K562 (cell line): ENCODE measurements around the gene ARFGAP1. TPM values are rescaled to one million over a fixed set of nuclear protein-coding genes. Genes with fewer than 3 reads are reported as not detected.

Source experiments
- CTCF ChIP-seq, 3 experiments: IDR thresholded peaks in 2 of 3; conservative IDR thresholded peaks in 1 of 3; 2 replicates each; pipeline ENCODE4 v1.5.1; 2011 to 2012; ENCODE audit warnings: low read length in 3 of 3, mild to moderate bottlenecking in 3 of 3, control low read depth in 2 of 3, improper control_type of control experiment in 1 of 3, inconsistent platforms in 1 of 3, low read depth in 1 of 3, mixed read lengths in 1 of 3, moderate library complexity in 1 of 3; ENCODE audit not compliant: insufficient read depth in 2 of 3
- DEAF1 ChIP-seq: fragments of 450-650 bp; formaldehyde crosslinking; IDR thresholded peaks from 2 replicates; pipeline ENCODE4 v1.4.0; 2020; ENCODE audit warnings: mild to moderate bottlenecking, moderate library complexity
- FOXA1 ChIP-seq: fragments of 450-650 bp; IDR thresholded peaks from 2 replicates; pipeline ENCODE4 v1.6.1; 2016; ENCODE audit warnings: mild to moderate bottlenecking, borderline replicate concordance
- FOXP1 ChIP-seq: sonication (generic); formaldehyde crosslinking; IDR thresholded peaks from 2 replicates; pipeline ENCODE4 v1.8.0; 2022; ENCODE audit warnings: mild to moderate bottlenecking, missing genetic modification reagents
- HINFP ChIP-seq: fragments of 450-650 bp; conservative IDR thresholded peaks from 2 replicates; pipeline ENCODE4 v1.6.1; 2016; ENCODE audit warnings: missing genetic modification characterization, low read depth, mild to moderate bottlenecking, control low read depth, missing compliant biosample characterization
- HIVEP1 ChIP-seq: fragments of 250-450 bp; sonication (Bioruptor Pico); IDR thresholded peaks from 2 replicates; pipeline ENCODE4 v1.4.0; 2020; ENCODE audit warnings: mild to moderate bottlenecking
- LEF1 ChIP-seq: fragments of 450-650 bp; IDR thresholded peaks from 2 replicates; pipeline ENCODE4 v1.6.1; 2016; ENCODE audit warnings: mild to moderate bottlenecking
- MIER1 ChIP-seq: fragments of 450-650 bp; IDR thresholded peaks from 2 replicates; pipeline ENCODE4 v1.6.1; 2016; ENCODE audit warnings: antibody characterized with exemption, mild to moderate bottlenecking, low read depth
- NR2F6 ChIP-seq: fragments of 450-650 bp; formaldehyde crosslinking; IDR thresholded peaks from 2 replicates; pipeline ENCODE4 v1.4.0; 2020; ENCODE audit warnings: mild to moderate bottlenecking
- POLR2G ChIP-seq: fragments of 200-400 bp; formaldehyde crosslinking; IDR thresholded peaks from 2 replicates; pipeline ENCODE4 v1.6.1; 2017; ENCODE audit warnings: low read depth, mild to moderate bottlenecking, antibody characterized with exemption, low read length, moderate library complexity
- PTRF ChIP-seq: fragments of 450-650 bp; IDR thresholded peaks from 2 replicates; pipeline ENCODE4 v1.6.1; 2016; ENCODE audit warnings: mild to moderate bottlenecking, missing genetic modification characterization, missing compliant biosample characterization
- RBM39 ChIP-seq: fragments of 200-400 bp; formaldehyde crosslinking; optimal IDR thresholded peaks from 2 replicates; pipeline ENCODE3; 2018; ENCODE audit warnings: low read depth, low read length
- REST ChIP-seq, 2 experiments: fragments of 450-650 bp; formaldehyde crosslinking in 1 of 2; IDR thresholded peaks; 2 replicates each; pipeline versions ENCODE4 v1.4.0 to v1.6.1; 2014 to 2020; ENCODE audit warnings: mild to moderate bottlenecking in 2 of 2, borderline replicate concordance in 1 of 2, low read depth in 1 of 2
- SUPT5H ChIP-seq: fragments of 450-650 bp; IDR thresholded peaks from 2 replicates; pipeline ENCODE4 v1.6.1; 2016
- TAF9B ChIP-seq: fragments of 450-650 bp; IDR thresholded peaks from 2 replicates; pipeline ENCODE4 v1.6.1; 2018; ENCODE audit warnings: mild to moderate bottlenecking; ENCODE audit not compliant: partially characterized antibody
- polyA plus RNA-seq, 8 experiments: library from polyadenylated mRNA; depleted of rRNA in 4 of 8; stranded (reverse) in 5 of 8; unstranded in 3 of 8; fragments of >200 nt; fragmentation: Nextera tagmentation in 2 of 8; fragmentation: Illumina TruSeq in 1 of 8; extraction: Ambion mirVana in 2 of 8; extraction: Trizol in 1 of 8; gene quantifications; 2 replicates each; pipeline versions ENCODE4 v1.2.1 to v1.2.3, GENCODE V29; 2011 to 2014; ENCODE audit warnings: inconsistent platforms in 1 of 8, missing spikeins in 1 of 8
- total RNA-seq, 7 experiments: library from RNA; depleted of rRNA in 6 of 7; stranded (reverse); fragments of >200 nt in 6 of 7; fragmentation: Illumina TruSeq in 2 of 7; extraction: Trizol in 2 of 7; gene quantifications; 2 replicates each; pipeline versions ENCODE4 v1.2.1 to v1.2.3, GENCODE V29; 2011 to 2021; ENCODE audit warnings: low replicate concordance in 1 of 7

Gene ARFGAP1
- total and polyA plus RNA-seq, 9 of the 15 experiments (the other 6 are each of a cell fraction or from before 2014, with no cell fraction given): 0.53 to 102 (median 33.5) TPM

GRCh38 chr20:63280929-63281545 is 8.4 kb downstream of the ARFGAP1 start (continued):
- no peak for TF ChIP-seq REST (IDR thresholded peaks at IDR 0.05; ENCODE audit: borderline replicate concordance)
- TF ChIP-seq REST (CRISPR knock-in tag; IDR thresholded peaks at IDR 0.05; ENCODE audit: low read depth): no peak
- TF ChIP-seq CTCF (IDR thresholded peaks at IDR 0.05 in 2 of 3, conservative IDR thresholded peaks at IDR 0.05 in 1 of 3; ENCODE audit: insufficient read depth in 2 of 3, low read depth in 1 of 3, low read length in 3 of 3): peak; percentile 32 to 52 (median 37); a peak in 3 of 6 replicates
- peak; percentile 24; the same call in 1 of the 2 replicates for TF ChIP-seq SUPT5H
- TF ChIP-seq TAF9B: no peak
- no peak for TF ChIP-seq NR2F6 (CRISPR knock-in tag)
- no peak for TF ChIP-seq HINFP (tag)
- no peak for TF ChIP-seq DEAF1 (CRISPR knock-in tag)
- TF ChIP-seq RBM39: no peak
- TF ChIP-seq HIVEP1 (CRISPR knock-in tag): no peak
- TF ChIP-seq MIER1: no peak
- no peak for TF ChIP-seq LEF1
- TF ChIP-seq POLR2G: peak; percentile 47; the same call in 1 of the 2 replicates
- no peak for TF ChIP-seq PTRF (tag)
- no peak for TF ChIP-seq FOXP1 (CRISPR knock-in tag)
- no peak for TF ChIP-seq FOXA1
